GM19025 (cell line): ENCODE data around the gene KNTC1.
"Not testable (repeated sequence)": the region's sequence is repeated elsewhere in the genome, so short reads cannot be mapped to it uniquely, and the experiment has no call there.

Source experiments
- ATAC-seq: cut with Tn5 transposase; IDR thresholded peaks from one replicate; pipeline ENCODE4 v1.9.1; 2021; ENCODE audit warnings: mild to moderate bottlenecking, low read depth, moderate library complexity; ENCODE audit not compliant: unreplicated experiment

The KNTC1 gene

DNA sequence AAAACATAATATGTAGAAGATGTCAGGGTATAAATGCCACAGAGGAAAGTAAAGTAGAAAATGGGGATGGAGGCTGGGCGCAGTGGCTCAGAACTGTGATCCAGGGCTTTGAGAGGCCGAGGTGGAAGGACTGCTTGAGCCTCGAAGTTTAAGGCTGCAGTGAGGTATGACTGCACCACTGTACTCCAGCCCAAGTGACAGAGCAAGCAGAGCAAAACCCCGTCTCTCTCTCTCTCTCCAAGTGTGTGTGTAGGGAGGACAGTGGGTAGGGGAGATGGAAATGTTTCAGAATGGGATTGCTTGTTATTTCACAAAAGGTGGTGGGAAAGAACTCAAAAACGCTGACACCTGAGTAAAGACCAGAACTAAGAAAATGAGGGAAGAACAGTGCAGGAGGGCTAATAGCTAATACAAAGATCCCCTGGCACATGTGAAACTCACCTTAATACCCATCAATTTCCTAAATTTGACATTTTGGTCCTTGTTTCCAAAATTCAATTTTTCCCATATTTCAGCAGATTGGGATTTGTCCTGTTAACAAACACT, 20.6 kb upstream of the KNTC1 start:
- ATAC-seq, result no peak

DNA sequence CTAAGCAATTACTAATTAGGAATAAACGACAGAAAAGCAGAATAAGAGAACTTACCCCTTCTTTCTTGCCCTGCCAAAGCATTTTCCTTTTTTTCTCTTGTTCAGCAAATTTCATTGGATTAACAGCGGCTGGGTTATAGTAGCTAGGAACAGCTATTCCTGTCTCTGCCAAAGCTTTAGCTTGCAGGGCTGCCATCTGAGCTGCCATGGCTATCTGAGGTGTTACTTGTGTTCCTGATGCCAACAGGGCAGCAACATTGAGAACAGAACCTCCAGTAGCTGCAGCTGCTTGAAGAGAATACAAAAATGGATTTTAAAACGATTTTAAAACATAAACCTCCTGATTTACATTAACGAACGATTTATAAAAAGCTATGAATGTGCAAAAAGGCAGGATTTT, 18.9 kb upstream of the KNTC1 start:
- no peak for ATAC-seq

DNA sequence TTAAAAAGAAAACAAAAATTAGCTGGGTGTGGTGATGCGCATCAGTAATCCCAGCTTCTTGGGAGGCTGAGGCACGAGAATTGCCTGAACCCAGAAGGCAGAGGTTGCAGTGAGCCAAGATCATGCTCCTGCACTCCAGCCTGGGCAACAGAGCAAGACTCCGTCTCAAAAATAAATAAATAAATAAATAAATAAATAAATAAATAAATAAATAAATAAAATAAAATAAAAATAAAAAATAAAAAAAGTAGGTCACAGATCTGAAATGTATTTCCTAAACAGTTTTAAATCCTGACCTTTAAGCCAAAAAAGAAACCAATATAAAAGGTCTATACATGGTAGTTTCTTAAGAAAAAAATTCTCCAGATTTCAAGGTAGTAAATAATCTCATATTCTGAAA, 14.0 kb upstream of the KNTC1 start:
- not testable (repeated sequence) for ATAC-seq

DNA sequence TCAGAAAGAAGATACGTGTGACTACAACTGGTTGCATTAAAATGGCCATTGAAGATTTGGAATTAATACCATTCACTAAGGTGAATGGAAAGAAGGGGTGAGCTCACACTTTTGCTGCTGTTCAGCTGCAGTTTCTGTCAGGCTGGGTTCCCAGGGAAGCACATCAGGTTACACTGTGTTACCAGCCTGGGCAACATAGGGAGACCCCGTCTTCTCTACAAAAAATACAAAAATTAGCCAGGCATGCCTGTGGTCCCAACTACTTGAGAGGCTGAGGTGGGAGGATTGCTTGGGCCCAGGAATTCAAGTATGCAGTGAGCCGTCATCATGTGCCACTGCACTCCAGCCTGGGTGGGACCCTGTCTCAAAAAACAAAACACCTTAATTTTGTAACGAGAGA, 13.4 kb upstream of the KNTC1 start:
- no peak for ATAC-seq

DNA sequence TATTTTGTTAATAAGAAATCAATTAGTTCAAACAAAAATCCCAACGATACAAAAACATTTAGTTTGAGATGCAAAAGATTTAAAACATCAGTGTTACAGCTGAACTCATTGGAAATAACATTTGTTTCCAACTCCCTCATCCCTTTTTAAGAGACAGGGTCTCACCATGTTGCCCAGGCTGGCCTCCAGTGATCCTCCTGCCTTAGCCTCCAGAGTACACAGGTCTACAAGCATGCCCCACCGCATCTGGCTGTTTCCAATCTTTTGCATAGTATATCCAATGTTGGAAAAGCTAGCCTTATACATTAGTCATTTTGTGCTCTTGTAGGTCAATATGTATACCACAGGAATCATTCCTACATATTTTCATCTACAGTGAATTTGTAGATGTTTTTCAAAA, 11.8 kb upstream of the KNTC1 start:
- no peak for ATAC-seq

DNA sequence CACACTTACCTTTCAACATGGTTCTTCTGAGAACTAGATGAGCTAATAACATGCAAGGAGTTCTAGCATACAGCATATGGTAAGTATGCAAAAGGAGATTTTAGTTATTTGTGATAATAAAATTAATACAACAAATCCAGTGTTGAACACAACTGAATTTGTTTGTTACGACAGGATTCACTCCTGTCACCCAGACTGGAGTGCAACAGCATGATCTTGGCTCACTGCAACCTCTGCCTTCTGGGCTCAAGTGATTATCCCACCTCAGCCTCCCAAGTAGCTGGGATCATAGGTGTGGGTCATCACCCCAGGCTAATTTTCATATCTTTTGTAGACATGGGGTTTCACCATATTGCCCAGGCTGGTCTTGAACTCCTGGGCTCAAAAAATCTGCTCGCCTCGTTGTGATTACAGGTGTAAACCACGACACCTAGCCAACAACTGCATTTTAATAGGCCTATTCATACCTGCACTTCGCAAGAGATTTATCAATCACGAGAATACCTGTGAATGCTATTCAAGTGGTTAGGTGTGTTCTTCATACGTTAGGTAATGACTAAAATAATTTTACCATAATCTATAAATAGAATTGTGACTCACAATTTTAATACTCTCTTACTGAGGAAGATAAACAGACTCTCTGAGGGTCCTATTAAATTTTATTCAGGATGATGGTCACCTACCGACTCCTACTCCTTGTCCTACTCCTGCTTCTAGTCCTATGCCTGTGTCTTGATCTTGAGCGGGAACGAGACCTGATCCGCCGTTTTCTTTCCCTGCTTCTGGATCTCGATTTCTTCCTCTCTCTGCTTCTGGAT, 10.3 kb upstream of the KNTC1 start:
- ATAC-seq, result no peak

DNA sequence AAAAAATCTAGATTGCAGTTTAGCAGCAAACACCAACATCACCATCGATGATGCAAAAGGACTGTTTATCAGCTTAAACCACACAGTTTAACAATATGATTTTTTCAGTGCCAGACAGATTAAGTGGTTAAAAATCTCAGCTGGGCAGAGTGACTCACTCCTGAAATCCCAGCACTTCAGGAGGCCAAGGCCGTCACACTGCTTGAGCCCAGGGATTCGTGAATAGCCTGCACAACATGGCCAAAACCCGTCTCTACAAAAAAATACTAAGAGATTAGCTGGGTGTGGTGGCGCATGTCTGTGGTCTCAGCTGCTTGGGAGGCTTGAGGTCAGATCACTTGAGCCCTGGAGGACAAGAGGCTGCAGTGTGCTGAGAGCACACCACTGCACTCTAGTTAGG, 9.2 kb upstream of the KNTC1 start:
- no peak for ATAC-seq

DNA sequence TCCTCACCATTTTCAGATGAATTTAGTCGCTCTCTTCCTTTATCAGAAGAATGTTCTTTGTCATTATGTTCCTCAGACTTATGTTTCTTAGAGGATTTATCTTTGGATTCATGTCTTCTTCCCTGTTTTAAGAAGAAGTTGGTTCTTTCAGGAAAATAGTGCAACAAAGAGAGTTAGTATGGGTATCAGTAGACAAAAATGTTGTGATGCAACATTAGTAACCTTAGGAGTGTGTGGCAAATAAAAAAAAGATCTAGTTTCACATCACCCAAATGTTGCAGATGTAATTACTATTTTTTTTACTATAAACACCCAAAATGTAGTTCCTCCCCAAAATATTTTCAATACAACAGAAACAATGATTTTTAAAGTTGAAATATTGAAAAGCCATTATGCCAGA, 8.1 kb upstream of the KNTC1 start:
- no peak for ATAC-seq

DNA sequence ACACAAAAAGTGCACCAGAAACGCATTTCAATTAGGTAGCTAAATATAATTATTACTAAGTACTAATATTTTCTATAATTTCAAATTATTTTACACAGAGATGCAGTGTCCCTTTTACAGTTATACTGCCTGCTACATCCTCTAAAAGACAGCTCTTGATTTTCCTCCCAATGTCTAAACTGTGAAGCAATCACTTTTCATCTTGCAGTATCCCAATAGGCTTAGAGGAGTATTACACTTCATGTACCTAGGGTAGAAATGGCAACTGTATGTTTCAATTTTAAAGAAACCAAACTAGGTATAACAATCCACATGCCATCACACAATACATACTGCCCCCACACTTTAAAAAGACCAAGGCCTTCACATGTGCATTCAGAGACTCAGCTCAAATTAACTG, 7.6 kb upstream of the KNTC1 start:
- ATAC-seq, result no peak

DNA sequence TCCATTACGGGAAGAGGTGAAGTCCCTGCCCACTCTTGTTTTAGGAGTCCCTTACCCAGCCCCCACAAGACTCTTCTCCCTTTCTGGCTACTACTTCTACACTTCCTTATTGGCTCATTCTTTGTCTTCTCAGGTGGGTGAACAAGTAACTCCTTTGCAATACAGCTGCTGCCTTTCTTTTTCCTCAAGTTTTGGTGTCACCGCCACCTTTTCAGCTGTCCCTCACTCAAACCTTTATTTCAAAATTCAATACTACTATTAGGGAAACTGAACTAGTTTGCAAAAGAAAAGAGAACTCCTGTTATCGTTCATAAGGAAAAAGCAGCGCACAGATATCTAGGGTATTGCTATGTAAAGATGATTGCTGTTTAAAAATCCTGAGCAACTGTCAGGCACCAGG, 6.4 kb upstream of the KNTC1 start:
- ATAC-seq, result no peak

DNA sequence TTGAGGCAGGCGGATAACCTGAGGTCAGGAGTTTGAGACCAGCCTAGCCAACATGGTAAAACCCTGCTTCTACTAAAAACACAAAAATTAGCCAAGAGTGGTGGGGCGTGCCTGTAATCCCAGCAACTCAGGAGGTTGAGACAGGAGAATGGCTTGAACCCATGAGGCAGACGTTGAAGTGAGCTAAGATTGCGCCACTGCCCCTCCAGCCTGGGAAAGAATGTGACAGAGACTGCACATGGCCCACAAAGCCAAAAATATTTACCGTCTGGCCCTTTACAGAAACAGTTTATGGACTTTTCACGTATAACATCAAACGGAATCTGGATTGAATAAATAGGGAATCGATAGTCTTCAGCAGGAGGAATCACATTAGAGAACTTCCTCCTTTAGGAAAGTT, 3.8 kb upstream of the KNTC1 start:
- ATAC-seq, result no peak

DNA sequence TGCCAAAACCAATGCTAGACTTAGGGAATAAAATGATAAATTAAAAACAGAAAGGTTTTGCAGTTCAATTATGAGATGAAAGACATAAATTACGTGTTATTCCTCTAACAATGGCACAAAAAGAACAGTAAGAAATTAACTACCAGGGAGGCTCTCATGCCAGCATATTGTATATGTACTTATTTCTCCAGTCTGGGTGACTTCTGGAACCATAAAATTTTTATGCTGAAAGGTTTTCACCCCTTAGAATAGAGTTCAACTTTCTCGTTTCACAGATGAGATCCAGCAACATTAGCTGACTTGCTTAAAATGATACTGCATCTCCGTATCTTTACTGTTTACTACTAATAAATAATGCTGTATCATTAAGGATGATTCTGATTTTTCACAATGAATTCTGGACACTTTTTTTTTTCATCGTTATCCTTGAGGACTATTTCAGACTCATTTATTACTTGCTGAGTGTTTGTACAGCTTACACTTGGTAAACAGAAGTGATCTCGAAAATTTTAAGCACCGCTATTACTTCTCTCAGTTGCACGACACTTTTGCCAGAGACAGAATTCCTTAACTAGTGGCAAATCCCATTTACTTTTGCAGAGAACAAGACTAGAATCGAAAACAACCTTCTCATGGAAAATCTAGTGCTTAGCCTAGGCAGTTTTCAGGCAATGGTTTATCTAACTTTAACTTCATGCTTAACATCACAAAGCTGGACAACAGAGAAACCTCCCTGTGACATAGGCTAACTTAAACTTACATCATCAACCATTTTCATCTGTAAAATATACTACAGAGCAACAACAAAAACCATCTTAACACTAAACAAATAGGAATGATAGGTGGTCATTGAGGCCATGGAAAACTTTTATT, 3.0 kb upstream of the KNTC1 start:
- ATAC-seq, result no peak

DNA sequence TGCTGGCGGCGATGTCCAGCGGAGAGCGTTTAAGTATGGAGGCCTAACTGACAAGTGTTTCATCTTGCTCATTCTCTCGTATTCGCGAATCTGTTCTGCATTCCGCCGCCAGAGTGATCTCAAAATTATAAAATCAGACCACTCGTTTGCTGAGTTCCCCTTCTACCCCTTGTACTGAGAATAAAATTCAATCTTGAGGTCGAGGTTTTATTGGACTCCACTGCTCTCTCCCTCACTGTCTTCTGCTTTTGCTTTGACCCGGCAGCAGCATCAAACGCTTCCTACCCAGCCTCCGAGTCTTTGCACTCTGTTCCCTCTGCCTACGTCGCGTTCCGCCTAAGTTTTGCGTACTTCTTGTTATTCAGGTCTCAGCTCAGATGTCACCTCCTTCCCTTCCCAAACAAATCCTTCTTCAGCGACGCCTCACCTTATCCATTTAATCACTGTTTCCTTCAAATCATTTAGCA, 462 bp downstream of the KNTC1 start:
- no peak for ATAC-seq

DNA sequence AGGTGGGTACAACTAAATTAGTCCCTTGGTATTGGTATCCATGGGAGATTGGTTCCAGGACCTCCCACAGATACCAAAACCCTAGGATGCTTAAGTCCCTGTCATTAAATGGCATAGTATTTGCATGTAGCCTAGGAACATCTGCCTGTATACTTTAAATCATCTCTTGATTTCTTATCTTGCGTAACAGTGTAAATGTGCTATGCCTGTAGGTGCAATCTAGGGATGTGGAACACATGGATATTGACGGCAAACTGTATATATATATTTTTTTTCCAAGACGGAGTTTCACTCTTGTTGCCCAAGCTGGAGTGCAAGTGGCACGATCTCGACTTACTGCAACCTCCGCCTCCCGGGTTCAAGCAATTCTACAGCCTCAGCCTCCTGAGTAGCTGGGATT, 1.5 kb downstream of the KNTC1 start:
- no peak for ATAC-seq

DNA sequence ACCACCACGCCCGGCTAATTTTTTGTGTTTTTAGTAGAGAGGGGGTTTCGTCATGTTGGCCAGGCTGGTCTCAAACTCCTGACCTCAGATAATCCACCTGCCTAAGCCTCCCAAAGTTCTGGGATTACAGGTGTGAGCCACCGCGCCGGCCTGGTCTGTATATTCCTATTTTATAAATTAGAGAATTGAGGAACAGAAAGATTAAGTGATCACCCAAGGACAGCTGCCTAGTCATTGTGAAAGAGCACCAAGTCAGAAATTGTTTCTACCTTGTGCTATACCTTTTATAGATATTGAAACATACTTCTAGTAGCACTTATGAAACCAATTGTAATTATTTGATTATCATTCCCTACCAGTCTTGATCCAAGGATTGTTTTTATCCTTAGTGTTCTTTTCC, 1.9 kb downstream of the KNTC1 start:
- no peak for ATAC-seq

DNA sequence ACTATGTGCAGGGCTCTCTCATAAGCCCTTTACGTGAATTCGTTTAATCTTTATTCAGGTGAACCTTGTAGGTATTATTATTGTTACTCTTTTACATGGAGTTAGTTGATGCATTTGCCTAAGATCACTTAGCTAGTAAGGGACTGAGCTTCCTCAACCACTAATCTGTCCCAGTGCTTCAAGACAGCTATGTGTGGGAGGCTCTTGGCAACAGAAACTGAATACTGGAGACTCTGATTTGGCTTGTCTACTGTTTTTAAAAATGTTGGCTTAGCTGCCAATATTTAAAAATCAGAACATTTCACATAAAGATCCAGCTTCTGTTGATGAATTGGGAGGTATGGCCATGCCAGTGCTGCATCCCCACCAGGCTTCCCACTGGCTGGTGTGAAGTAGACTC, 6.8 kb downstream of the KNTC1 start:
- ATAC-seq, result no peak

DNA sequence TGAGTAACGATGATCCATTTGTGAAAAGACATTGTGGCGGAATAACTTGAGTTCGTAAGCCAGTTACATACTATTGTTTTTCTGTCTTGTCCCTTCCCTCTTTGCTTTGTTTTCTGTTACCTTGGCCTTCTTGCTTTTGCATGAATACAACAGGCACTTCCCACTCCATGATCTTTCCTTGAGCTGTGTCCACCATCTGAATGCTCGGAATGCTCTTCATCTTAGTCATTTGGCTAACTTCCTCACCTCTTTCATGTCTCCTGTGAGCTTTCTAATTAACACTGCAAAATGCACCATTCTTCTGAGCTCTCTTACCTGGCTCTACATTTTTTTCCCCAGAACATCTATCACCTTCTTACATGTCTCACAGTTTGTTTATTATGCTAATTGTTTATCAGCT, 10.0 kb downstream of the KNTC1 start:
- ATAC-seq, result no peak

DNA sequence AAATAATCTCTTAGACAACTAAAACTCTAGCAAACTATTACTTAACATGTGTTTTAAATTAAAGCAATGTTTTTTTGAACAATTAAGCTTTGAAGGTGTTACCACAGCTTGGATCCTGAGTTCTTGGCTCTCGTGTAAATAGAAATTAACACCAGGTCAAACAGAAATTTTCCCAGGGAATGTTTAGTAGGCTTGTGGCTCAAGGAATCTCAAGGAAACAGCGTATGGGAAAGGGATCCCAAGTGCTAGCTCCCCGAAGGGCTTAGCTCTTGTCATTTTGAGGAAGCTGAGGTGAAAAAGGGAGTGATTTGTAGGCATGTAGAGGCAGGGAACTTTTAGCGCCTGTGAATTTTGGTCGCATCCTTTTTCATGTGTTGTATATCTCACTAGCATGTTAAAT, 11.4 kb downstream of the KNTC1 start:
- no peak for ATAC-seq

DNA sequence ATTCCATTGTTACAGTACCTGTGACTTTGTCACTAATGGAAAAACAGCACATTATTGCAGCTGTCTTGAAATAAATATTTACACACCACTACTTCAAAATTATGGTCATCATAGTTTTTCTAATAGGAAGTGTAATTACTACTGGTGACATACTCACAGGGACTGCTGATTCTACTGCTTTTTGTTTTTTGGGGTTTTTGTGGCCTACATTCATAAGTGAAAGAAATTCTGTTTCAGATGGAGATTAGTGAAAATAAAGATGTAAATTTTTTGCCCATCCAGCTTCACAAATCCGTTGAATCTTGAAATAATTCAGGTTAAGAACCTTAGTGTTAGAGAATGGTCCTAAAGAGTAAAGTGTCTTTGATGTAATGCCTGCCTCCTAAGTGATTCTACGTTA, 17.5 kb downstream of the KNTC1 start:
- no peak for ATAC-seq

DNA sequence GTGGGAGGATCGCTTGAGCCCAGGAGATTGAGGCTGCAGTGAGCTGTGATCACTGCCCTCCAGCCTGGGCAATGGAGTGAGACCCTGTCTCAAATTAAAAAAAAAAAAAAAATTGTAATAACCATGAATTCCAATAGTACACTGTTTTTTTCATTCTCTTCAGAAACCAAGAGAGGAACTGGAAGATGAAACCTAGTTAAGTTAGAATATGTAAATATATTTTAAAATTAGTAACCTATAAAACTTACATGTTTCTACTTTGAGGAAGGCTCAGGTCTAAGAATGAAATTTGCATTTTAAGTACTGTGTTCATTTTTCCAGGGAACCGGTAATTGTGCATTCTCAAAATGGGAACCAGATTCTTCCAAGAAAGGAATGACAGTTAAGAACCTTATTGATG, 18.8 kb downstream of the KNTC1 start:
- no peak for ATAC-seq

DNA sequence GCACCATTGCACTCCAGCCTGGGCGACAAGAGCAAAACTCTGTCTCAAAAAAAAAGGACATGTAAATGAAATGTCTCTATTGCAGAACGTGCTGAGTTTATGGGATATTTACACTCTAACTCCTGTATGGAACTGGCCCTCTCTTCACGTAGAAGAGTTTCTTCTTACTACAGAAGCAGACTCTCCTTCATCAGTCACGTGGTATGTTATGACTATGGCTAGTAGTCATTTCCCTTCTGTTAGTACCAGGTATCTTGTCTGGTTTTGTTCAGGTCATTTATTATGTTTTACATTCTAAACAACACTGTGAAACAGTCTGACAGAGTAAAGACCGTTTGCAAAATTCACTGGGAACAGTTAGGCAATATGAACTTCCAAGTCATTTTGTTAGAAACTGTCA, 20.3 kb downstream of the KNTC1 start:
- no peak for ATAC-seq
